GM18951 (cell line): Measurements from ENCODE around the gene ZBTB48.

Source experiments
- POLR2A ChIP-seq: IDR thresholded peaks from 4 replicates; pipeline ENCODE4 v1.6.1; 2011; ENCODE audit warnings: mild to moderate bottlenecking; ENCODE audit not compliant: insufficient read length, insufficient read depth; ENCODE audit errors: extremely low read depth
- in situ Hi-C: fragments of 300-500 bp; cut with MboI; formaldehyde crosslinking; loops from one replicate; pipeline ENCODE4 v1.12.0; 2022; ENCODE audit warnings: low sequenced_read_pairs, mixed read lengths, inconsistent platforms; ENCODE audit not compliant: unreplicated experiment

ZBTB48 gene

DNA sequence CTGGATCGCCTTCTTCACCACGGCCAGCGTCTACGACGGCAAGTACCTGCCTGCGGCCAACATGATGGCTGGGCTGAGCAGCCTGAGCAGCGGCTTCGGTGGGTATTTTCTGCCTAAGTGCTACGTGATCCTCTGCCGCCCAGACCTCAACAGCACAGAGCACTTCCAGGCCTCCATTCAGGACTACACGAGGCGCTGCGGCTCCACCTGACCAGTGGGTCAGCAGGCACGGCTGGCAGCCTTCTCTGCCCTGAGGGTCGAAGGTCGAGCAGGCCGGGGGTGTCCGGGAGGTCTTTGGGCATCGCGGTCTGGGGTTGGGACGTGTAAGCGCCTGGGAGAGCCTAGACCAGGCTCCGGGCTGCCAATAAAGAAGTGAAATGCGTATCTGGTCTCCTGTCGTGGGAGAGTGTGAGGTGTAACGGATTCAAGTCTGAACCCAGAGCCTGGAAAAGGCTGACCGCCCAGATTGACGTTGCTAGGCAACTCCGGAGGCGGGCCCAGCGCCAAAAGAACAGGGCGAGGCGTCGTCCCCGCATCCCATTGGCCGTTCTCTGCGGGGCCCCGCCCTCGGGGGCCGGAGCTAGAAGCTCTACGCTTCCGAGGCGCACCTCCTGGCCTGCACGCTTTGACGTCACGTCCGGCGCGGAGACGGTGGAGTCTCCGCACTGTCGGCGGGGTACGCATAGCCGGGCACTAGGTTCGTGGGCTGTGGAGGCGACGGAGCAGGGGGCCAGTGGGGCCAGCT, at the start of gene ZBTB48:
Gene ZBTB48, plus strand, starts transcription at position 621 of the 745 bp plus-strand sequence. CDS start 616 bp downstream, outside the sequence.
- TF ChIP-seq POLR2A: peak; percentile 97
- in situ Hi-C loops: no loop called here

DNA sequence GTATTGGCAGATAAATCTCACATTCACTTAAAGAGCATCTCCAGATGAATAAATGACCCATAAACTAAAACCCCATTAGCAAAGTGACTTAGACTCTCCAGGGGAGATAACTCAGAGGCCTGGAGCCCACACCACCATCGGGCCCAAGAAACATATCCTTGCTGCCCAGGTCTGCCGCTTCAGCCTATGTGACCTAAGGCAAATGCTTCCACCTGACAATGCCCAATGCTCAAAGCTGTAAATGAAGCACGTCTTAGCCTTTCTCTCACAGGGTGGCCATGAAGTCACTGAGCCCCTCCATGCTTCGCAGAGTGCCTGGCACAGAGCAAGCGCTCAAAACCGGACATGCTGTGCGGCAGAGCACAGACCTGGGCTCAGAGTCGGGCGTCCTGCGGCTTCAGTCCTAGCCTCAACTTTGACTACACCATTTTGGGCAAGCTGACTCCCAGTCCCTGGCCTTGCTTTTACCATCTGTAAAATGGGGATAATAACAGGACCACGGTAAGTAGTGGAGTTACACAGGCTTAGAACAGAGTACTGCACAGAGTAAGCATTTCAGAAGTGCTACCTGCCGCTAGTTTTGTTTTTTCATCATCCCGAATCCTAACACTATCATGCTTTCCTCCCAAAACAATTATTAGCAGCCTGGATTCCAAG, 49.2 kb upstream of the ZBTB48 start:
- TF ChIP-seq POLR2A: no peak
- in situ Hi-C loops: no loop called here

DNA sequence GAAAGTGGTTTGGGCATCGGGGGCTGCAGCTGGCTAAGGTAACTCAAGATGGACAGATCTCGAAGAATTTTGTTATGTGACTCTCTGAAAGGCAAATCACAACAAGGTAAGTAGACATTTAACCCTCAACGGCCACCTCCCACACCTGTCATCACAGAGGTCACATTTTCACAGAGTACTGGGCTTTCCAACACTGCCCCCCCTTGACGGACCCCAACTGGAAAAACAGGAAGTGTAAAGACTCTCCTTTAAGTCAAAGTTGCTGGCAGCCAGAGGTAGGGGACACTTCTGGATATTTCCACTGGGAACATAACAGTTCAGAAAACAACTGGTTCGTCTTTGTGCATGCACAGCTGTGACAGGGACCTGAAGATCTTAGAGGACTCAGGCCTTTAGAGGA, 47.8 kb upstream of the ZBTB48 start:
- no peak for TF ChIP-seq POLR2A

DNA sequence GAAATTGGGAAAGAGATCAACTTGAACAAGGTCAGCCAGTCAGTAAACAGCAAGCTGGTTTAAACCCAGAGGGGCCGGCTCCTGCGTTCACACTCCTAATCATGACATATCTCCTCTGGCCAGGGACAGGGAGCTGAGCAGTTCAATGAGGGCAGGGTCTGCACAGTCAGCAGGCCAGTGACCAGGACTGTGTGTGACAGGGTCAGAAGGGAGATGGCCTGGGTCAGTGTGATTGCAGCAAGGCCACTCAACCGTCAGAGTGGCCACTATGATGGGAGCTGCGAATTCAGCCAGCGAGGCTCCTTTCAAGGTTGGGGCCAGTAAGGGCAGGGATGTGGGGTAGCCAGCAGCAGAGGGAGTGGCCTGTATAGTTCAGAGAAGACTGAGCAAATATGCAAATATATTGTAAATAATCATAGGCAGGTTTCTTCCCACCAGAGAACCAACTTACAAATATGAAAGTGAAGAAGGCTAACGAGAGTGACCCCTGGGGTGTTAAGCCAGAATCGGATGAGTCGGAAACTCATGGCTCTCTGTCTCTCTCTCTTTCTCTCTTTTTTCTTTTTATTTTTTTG, 45.5 kb upstream of the ZBTB48 start:
- in situ Hi-C loops: no loop called here

More for the DNA sequence above, 47.8 kb upstream of the ZBTB48 start:
- in situ Hi-C loops: no loop called here

DNA sequence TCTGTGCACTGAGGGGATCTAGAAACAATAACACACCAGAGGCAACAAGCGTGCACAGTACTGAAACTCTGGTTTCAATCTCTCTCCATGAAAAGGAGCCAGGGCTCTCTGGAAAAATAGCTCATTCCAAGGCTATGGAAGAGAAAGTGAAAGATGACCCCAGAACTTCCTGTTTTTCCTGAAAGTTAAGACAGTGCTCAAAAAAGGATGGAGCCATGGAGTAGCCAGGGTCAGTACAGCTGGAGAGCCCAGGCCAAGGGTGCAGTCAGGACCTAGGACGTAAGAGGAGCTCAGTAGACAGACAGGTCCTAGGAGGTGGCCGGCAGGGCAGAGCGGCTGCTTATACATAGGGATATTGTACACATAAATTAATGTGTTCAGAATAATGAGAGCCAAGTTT, 44.6 kb upstream of the ZBTB48 start:
- TF ChIP-seq POLR2A: no peak
- in situ Hi-C loops: no loop called here

More for the DNA sequence above, 45.5 kb upstream of the ZBTB48 start:
- no peak for TF ChIP-seq POLR2A

DNA sequence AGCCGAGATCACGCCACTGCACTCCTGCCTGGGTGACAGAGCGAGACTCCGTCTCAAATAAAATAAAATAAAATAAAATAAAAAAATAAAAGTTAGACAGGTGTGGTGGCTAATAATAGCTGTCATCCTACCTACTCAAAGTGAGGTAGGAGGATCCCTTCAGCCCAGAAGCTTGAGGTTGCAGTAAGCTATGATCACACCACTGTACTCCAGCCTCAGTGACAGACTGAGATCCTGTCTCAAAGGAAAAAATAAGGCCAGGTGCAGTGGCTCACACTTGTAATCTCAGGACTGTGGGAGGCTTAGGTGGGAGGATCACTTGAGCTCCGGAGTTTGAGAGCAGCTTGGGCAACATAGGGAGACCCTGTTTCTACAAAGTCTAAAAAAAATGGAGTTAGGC, 43.5 kb upstream of the ZBTB48 start:
- TF ChIP-seq POLR2A: no peak
- in situ Hi-C loops: no loop called here

DNA sequence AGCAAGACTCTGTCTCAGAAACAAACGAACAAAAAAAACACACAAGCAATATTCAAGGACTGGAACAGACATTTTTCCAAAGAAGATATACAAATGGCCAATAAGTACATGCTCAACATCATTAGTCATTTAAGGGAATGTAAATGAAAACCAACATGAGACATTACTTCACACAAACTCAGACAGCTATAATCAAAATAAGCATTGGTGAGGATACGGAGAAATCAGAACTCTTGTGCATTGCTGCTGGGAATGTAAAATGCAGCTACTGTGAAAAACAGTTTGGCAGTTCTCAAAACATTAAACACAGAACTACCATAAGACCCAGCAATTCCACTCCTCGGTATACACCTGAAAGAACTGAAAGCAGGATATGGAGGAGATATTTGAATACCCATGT, 40.8 kb upstream of the ZBTB48 start:
- in situ Hi-C loops: no loop called here
- TF ChIP-seq POLR2A: no peak

DNA sequence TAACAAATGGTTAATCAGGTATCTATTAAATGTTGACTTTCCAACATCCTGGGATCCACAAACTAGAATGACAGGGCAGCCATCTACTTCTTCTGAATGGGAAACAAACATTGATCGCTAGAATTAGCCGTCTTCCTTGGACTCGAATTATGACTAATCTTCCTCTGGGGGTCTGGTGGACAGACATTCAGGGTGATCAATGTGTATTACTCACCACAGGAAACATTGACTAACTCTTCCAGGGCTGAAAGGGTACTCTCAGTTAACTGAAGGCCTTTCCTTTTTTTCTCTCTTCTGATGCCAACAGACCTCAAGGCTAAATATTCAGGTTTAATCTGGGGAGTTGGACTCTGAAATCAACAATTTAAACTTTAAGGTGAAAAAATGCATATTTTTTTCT, 35.0 kb upstream of the ZBTB48 start:
- in situ Hi-C loops: no loop called here
- TF ChIP-seq POLR2A: no peak

DNA sequence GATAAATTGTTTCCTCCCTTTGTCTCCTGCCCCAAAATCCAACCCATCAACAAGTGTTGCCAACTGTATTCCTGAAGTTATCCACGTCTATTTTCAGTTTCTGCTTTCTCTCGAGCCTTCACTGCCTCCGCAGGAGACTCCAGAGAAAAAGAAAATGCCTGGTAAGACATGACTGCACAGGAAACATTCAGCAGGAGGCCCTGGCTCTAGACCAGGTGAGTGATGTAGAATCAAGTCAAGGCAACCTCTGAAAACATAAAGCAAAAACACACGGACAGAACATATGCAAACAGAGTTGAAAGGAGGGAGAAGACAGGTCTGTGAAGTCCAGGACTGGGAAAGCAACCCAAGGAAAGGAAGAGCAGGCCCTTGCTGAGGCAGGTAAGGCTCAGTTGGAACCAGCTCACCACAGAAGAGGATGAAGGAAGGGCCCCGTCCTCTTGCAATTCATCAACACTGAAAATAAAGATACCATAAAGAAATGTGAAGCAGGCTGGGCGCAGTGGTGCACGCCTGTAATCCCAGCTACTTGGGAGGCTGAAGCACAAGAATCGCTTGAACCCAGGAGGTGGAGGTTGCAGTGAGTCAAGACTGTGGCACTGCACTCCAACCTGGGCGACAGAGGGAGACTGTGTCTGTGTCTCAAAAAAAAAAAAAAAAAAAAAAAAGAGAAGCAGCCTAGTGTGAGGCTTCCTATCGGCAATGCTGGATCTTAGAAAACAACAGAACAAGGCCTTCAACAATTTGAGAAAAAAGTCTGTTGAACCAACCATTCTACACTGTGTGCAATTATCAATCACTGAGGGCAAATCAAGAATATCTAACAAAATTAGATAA, 34.3 kb upstream of the ZBTB48 start:
- in situ Hi-C loops: no loop called here
- no peak for TF ChIP-seq POLR2A

DNA sequence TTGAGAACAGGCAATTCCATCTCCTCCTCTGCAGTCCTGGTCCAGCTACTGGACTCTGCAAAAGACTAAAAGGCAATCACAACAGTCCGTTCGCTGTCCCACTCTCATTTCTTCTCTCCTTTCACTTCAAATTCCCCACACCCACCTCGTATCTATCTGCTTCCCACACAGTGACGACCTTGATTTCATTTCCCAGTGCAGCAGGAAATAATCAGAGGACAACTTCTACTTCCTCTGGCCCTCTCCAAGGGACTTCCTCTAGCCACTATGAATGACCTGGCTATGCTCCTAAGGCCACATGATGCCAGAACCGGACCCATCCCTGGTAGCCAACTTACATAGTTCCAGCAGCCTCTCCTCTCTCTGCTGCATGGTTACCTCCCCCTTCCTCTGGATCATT, 33.5 kb upstream of the ZBTB48 start:
- in situ Hi-C loops: no loop called here
- TF ChIP-seq POLR2A: no peak

DNA sequence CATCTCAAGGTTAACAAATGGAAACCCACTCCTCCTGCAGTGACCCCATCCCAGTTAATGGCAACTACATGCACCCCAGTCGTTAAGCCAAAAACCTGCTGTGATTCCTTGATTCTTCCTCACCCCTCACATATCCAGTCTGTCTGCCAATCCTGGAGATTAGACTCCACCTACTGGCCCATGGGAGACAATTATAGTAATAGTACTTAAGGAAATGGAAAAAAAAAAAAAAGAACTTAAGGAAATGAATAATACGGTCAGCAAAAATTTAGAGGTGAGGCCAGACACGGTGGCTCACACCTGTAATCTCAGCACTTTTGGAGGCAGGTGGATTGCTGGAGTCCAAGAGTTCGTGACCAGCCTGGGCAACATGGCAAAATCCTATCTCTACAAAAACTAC, 32.5 kb upstream of the ZBTB48 start:
- in situ Hi-C loops: no loop called here
- TF ChIP-seq POLR2A: no peak

DNA sequence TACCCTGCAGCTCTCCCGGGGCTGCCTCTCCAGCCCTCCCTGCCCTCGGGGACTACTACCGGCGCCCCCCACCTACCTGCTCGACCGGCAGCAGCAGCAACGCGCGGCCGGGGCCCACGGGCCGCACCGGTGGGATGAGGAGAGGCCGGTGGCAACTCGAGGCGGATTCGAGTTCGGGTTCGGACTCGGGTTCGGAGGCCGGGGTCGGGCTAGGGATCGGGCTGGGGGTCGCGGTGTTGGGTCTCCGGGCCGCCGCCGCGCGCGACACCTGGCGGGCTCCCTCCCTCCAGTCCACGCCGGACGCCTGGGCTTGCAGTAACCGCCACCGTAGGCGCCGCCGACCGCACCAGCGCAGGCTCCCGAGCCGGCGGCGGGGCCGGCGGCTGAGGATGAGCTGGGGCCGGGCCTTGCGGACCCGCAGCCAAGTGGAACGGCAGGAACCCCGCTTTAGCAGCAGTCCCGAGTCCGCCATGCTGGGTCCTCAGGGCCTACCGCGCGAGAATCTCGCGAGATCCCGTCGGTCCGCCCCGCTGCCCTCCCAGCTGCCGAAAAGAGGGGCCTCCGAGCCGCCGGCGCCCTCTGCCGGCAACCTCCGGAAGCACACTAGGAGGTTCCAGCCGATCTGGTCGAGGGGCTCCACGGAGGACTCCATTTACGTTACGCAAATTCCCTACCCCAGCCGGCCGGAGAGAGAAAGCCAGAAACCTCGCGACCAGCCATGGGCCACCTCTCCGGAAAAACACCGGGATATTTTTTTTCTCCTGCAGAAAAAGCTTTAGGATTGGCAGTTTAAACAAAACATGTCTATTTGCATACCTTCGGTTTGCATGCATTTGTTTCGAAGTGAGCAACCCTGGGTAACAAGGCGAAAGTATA, 25.5 kb upstream of the ZBTB48 start, which contains the start of gene NOL9:
Gene NOL9, minus strand, starts transcription at position 483 of the 876 bp plus-strand sequence. Its CDS starts 11 bp downstream, at position 472.
- TF ChIP-seq POLR2A: peak; percentile 80
- in situ Hi-C loops: no loop called here
